Measurements from ENCODE around the gene SLC16A9. TPM values are rescaled to one million over a fixed set of nuclear protein-coding genes. Genes with fewer than 3 reads are reported as not detected.

The SLC16A9 gene
- total RNA-seq, 1 donor: 1.5 TPM

GRCh38 chr10:59713196-59713821 lies 3.7 kb upstream of the SLC16A9 start:
- H3K4me3 ChIP-seq (ENCODE audit: low read depth, low read length): no peak overlapping the region
- DNase-seq (ENCODE audit: low read depth): no peak
- TF ChIP-seq CTCF (IDR thresholded peaks at IDR 0.05; ENCODE audit: insufficient read depth, low read length): no peak

- no peak for TF ChIP-seq CTCF (IDR thresholded peaks at IDR 0.05; ENCODE audit: insufficient read depth, low read length)
- H3K4me3 ChIP-seq (ENCODE audit: low read depth, low read length): no peak overlapping the region
- peak; percentile 33 for DNase-seq (ENCODE audit: low read depth)
Measured at GRCh38 chr10:59711871-59712494, 2.3 kb upstream of the SLC16A9 start.

- no peak for TF ChIP-seq CTCF (IDR thresholded peaks at IDR 0.05; ENCODE audit: insufficient read depth, low read length)
- DNase-seq (ENCODE audit: low read depth): no peak
- peak overlapping the region; percentile 65 for H3K4me3 ChIP-seq (ENCODE audit: low read depth, low read length)
Measured at GRCh38 chr10:59708816-59709394, 745 bp downstream of the SLC16A9 start.

- DNase-seq (ENCODE audit: low read depth): no peak
Measured at GRCh38 chr10:59706851-59707797, 2.5 kb downstream of the SLC16A9 start.

GRCh38 chr10:59705931-59706330 lies 3.7 kb downstream of the SLC16A9 start:
- no peak for DNase-seq (ENCODE audit: low read depth)
- TF ChIP-seq CTCF (IDR thresholded peaks at IDR 0.05; ENCODE audit: insufficient read depth, low read length): no peak
- no peak overlapping the region for H3K4me3 ChIP-seq (ENCODE audit: low read depth, low read length)

More at GRCh38 chr10:59706851-59707797, 2.5 kb downstream of the SLC16A9 start:
- no peak overlapping the region for H3K4me3 ChIP-seq (ENCODE audit: low read depth, low read length)
- no peak for TF ChIP-seq CTCF (IDR thresholded peaks at IDR 0.05; ENCODE audit: insufficient read depth, low read length)

GRCh38 chr10:59704630-59705029 lies 5.0 kb downstream of the SLC16A9 start:
- no peak for DNase-seq (ENCODE audit: low read depth)
- H3K4me3 ChIP-seq (ENCODE audit: low read depth, low read length): no peak overlapping the region
- TF ChIP-seq CTCF (IDR thresholded peaks at IDR 0.05; ENCODE audit: insufficient read depth, low read length): no peak

Measured in fibroblast of the aortic adventitia (primary cell).